Hepatocyte (in vitro differentiated cells): ENCODE data around the gene CDH26. TPM values are rescaled to one million over a fixed set of nuclear protein-coding genes. Genes with fewer than 3 reads are reported as not detected.

ENCODE experiments used
- DNase-seq: peaks from one replicate; pipeline ENCODE4 v3.0.0-alpha.2; 2016; ENCODE audit warnings: low spot score
- H2AFZ ChIP-seq: fragments of 200-600 bp; sonication (generic); 2 replicates; pipeline ENCODE4 v1.6.0; 2016; ENCODE audit warnings: antibody characterized with exemption, mild to moderate bottlenecking
- H3K27ac ChIP-seq: fragments of 200-600 bp; sonication (generic); 2 replicates; pipeline ENCODE4 v1.5.1; 2016; ENCODE audit warnings: mild to moderate bottlenecking
- H3K27me3 ChIP-seq: fragments of 200-600 bp; sonication (generic); 2 replicates; pipeline ENCODE4 v1.6.1; 2016
- H3K36me3 ChIP-seq: fragments of 200-600 bp; sonication (generic); replicated peaks from 2 replicates; pipeline ENCODE4 v1.5.1; 2016; ENCODE audit warnings: low read depth; ENCODE audit not compliant: insufficient read depth
- H3K4me1 ChIP-seq: fragments of 200-600 bp; sonication (generic); 2 replicates; pipeline ENCODE4 v1.5.1; 2016; ENCODE audit warnings: mild to moderate bottlenecking, moderate library complexity; ENCODE audit not compliant: insufficient read depth
- H3K4me2 ChIP-seq: fragments of 200-600 bp; sonication (generic); 2 replicates; pipeline ENCODE4 v1.6.0; 2016
- H3K4me3 ChIP-seq: fragments of 200-600 bp; sonication (generic); 2 replicates; pipeline ENCODE4 v1.5.1; 2016; ENCODE audit warnings: mild to moderate bottlenecking
- H3K79me2 ChIP-seq: fragments of 200-600 bp; sonication (generic); 2 replicates; pipeline ENCODE4 v1.6.0; 2017; ENCODE audit warnings: mild to moderate bottlenecking
- H3K9me2 ChIP-seq: fragments of 200-600 bp; sonication (generic); replicated peaks from 2 replicates; pipeline ENCODE4 v1.6.0; 2017; ENCODE audit warnings: mild to moderate bottlenecking; ENCODE audit not compliant: insufficient read depth
- H3K9me3 ChIP-seq: fragments of 200-600 bp; sonication (generic); 2 replicates; pipeline ENCODE4 v1.5.1; 2016; ENCODE audit warnings: low read depth, mild to moderate bottlenecking
- H4K20me1 ChIP-seq: fragments of 200-600 bp; sonication (generic); 2 replicates; pipeline ENCODE4 v1.6.0; 2016; ENCODE audit warnings: mild to moderate bottlenecking; ENCODE audit not compliant: insufficient read depth, poor library complexity, severe bottlenecking
- EZH2 ChIP-seq: fragments of 200-600 bp; sonication (generic); IDR thresholded peaks from 2 replicates; pipeline ENCODE4 v1.6.1; 2016; ENCODE audit warnings: antibody characterized with exemption, mild to moderate bottlenecking, borderline replicate concordance
- EZH2phosphoT487 ChIP-seq: fragments of 200-600 bp; sonication (generic); IDR thresholded peaks from one replicate; pipeline ENCODE4 v1.6.1; 2018; ENCODE audit warnings: antibody characterized with exemption, mild to moderate bottlenecking, low read depth, moderate library complexity; ENCODE audit not compliant: unreplicated experiment, severe bottlenecking
- WGBS: methylation state at CpG from one replicate; pipeline ENCODE4 v1.1.6; 2016; ENCODE audit warnings: low lambda C conversion rate; ENCODE audit errors: missing lambda C conversion rate; 5-methylcytosine and 5-hydroxymethylcytosine counted together
- polyA plus RNA-seq: library from polyadenylated mRNA; unstranded; fragments of >200 nt; fragmentation: Nextera tagmentation; extraction: Ambion mirVana; gene quantifications from 2 replicates; pipeline ENCODE4 v1.2.1, GENCODE V29; 2016
- total RNA-seq: library from RNA; depleted of rRNA; stranded (reverse); fragments of >200 nt; gene quantifications from 2 replicates; pipeline ENCODE4 v1.2.3, GENCODE V29; 2014
- TF ChIP-seq, protein P1 (sequence below): fragments of 200-600 bp; sonication (generic); IDR thresholded peaks from 2 replicates; pipeline ENCODE4 v1.5.1; 2016; ENCODE audit warnings: antibody characterized with exemption, mild to moderate bottlenecking; ENCODE audit not compliant: poor library complexity

Gene CDH26
- total and polyA plus RNA-seq, 2 experiments from 2014 or later, result 2.2 to 2.3 TPM

DNA sequence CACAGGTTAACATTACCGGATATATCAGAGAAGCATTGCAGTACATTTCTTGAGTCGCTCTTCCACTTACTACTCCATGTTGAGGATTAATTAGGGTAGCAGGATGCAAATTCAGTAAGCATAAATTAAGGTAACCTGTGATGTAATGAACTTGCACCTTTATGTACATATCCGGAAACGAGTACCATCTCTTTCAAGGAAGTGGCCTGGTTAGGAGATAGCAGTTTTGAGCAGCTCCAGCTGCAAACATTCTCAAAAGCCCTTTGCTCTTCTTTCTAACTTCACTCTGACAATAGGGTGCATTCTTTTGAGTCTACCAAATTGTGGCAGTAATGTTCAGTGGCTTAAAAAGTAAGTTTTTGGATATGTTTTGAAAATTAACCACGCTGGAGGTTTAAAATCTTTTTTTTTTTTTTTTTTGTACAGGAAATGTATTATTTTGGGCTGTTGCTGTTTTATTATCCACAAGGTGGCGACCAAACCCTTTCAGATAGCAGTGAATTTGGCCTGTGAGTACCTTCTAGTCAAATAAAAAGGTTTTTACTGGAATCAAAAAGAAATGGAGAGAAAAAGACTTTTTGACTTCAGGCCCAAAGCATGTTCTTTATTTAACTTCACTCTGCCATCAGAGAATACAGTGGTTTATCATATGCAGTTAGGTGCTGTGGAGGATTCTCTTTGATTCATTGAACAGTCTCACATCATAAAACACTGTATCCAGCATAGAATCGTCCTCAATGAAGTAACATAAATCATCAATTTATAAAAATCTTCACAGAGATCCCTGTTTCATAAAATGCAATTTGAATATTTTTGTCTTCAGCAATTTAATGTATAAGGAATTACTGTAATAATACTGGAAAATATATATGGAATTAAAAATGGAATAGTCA, 9.1 kb upstream of the CDH26 start:
- H3K36me3 ChIP-seq, result no peaks in the 10 kb centered on the region
- no peaks in the 10 kb centered on the region for H3K9me2 ChIP-seq
- no peak overlapping the region for H2AFZ ChIP-seq
- H3K4me3 ChIP-seq, result no peak overlapping the region
- peaks cover 3% of the 10 kb centered on the region for H3K79me2 ChIP-seq
- no peaks in the 10 kb centered on the region for H4K20me1 ChIP-seq
- no peak overlapping the region for H3K27ac ChIP-seq
- no peaks in the 10 kb centered on the region for H3K27me3 ChIP-seq
- peak; percentile 69 for DNase-seq
- no peaks in the 10 kb centered on the region for H3K9me3 ChIP-seq
- 54% methylated on average over 7 of the region's 7 CpGs for WGBS
- TF ChIP-seq EZH2 (no peak), EZH2phosphoT487 (no peak)
- TF ChIP-seq, protein P1, sequence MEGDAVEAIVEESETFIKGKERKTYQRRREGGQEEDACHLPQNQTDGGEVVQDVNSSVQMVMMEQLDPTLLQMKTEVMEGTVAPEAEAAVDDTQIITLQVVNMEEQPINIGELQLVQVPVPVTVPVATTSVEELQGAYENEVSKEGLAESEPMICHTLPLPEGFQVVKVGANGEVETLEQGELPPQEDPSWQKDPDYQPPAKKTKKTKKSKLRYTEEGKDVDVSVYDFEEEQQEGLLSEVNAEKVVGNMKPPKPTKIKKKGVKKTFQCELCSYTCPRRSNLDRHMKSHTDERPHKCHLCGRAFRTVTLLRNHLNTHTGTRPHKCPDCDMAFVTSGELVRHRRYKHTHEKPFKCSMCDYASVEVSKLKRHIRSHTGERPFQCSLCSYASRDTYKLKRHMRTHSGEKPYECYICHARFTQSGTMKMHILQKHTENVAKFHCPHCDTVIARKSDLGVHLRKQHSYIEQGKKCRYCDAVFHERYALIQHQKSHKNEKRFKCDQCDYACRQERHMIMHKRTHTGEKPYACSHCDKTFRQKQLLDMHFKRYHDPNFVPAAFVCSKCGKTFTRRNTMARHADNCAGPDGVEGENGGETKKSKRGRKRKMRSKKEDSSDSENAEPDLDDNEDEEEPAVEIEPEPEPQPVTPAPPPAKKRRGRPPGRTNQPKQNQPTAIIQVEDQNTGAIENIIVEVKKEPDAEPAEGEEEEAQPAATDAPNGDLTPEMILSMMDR, result peak; percentile 72
- H3K4me2 ChIP-seq, result no peak overlapping the region
- H3K4me1 ChIP-seq, result peaks cover 4% of the 10 kb centered on the region

DNA sequence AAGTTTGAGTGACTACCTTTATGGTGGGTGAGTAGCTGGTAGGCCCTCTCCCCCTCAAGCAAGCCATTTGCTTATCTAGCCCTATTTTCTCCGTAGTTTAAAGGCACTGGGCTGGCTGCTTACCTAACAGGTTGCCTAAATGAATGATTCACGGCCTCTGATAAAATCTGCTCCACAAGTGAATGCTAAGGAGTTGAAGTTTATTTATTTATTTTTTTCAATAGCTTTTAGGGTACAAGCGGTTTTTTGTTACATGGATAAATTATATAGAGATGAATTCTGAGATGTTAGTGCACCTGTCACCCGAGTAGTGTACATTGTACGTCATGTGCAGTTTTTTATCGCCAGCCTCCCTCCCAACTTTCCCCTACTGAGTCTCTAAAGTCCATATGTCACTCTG, 8.3 kb upstream of the CDH26 start:
- Histone ChIP-seq H4K20me1 (no peaks in the 10 kb centered on the region), H3K79me2 (peaks cover 3% of the 10 kb centered on the region), H3K27me3 (no peaks in the 10 kb centered on the region), H3K4me1 (peaks cover 4% of the 10 kb centered on the region), H2AFZ (no peak overlapping the region), H3K9me3 (no peaks in the 10 kb centered on the region), H3K9me2 (no peaks in the 10 kb centered on the region), H3K4me2 (no peak overlapping the region), H3K36me3 (no peaks in the 10 kb centered on the region), H3K4me3 (no peak overlapping the region), H3K27ac (no peak overlapping the region)
- DNase-seq, result no peak
- TF ChIP-seq, protein P1, result no peak
- TF ChIP-seq EZH2phosphoT487 (no peak), EZH2 (no peak)
- WGBS, result 88% methylated on average over 6 of the region's 6 CpGs

DNA sequence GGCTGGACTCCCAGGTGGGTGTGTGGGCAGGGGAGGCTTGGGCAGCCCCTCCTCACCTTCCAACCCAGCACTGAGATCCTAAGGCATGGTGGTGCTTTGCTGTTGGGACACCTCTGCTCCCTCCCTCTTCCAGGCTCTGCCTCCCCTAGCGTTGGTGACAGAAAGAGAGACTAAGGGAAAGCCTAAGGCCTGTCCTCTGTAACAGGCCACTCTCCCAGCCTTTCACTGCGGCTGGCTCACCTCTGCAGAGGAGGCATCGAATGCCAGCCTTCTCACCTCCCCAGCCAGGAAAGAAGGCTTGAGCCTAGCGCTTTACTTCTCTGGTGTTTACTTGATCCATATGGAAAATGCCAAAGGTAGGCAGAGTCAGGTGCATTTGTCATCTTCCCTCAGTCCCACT, 3.5 kb upstream of the CDH26 start:
- Histone ChIP-seq H3K36me3 (no peaks in the 10 kb centered on the region), H3K9me3 (no peaks in the 10 kb centered on the region), H4K20me1 (no peaks in the 10 kb centered on the region)

More for the DNA sequence above, 3.5 kb upstream of the CDH26 start:
- Histone ChIP-seq H3K27ac (no peak overlapping the region), H3K4me1 (peaks cover 5% of the 10 kb centered on the region), H3K79me2 (no peaks in the 10 kb centered on the region), H3K4me2 (no peak overlapping the region), H3K27me3 (no peaks in the 10 kb centered on the region), H3K4me3 (no peak overlapping the region), H2AFZ (no peak overlapping the region), H3K9me2 (no peaks in the 10 kb centered on the region)
- TF ChIP-seq EZH2 (no peak), EZH2phosphoT487 (no peak)
- TF ChIP-seq, protein P1, result no peak
- no peak for DNase-seq
- 94% methylated on average over 4 of the region's 4 CpGs for WGBS
